Motor neuron (in vitro differentiated cells): Measurements from ENCODE around the gene NOB1. TPM values are rescaled to one million over a fixed set of nuclear protein-coding genes. Genes with fewer than 3 reads are reported as not detected.

Experiments
- ATAC-seq, 8 experiments: fragments of 200-7000 bp; cut with Tn5 transposase; replicated peaks in 6 of 8; 2 replicates each; pipeline ENCODE4 v1.8.0; 2021; ENCODE audit warnings: mild to moderate bottlenecking in 8 of 8, moderate library complexity in 8 of 8
- H3K27ac ChIP-seq, 2 donors: fragments of 250-450 bp; sonication (Bioruptor Pico); 2 replicates each; pipeline ENCODE4 v1.9.0; 2021; ENCODE audit warnings: antibody characterized with exemption in 2 of 2, mild to moderate bottlenecking in 2 of 2, moderate library complexity in 1 of 2
- H3K4me1 ChIP-seq, 2 donors: fragments of 250-450 bp; sonication (Bioruptor Pico); replicated peaks in 1 of 2; 2 replicates each; pipeline ENCODE4 v1.6.1; 2021; ENCODE audit warnings: antibody characterized with exemption in 2 of 2, mild to moderate bottlenecking in 2 of 2, moderate library complexity in 1 of 2
- H3K4me3 ChIP-seq, 5 donors: fragments of 250-450 bp; sonication (Bioruptor Pico); 2 replicates each; pipeline ENCODE4 v1.9.0; 2021; ENCODE audit warnings: antibody characterized with exemption in 5 of 5, mild to moderate bottlenecking in 5 of 5, moderate library complexity in 4 of 5
- WGBS, 10 experiments: fragments of 450-650 bp; shearing (Covaris generic); methylation state at CpG; one replicate each; pipeline ENCODE4 v1.0.0; 2022; 5-methylcytosine and 5-hydroxymethylcytosine counted together
- in situ Hi-C, 9 experiments: fragments of 400-800 bp; cut with MboI; loops; one replicate each; pipeline ENCODE4 v1.15.0; 2021; ENCODE audit warnings: low sequenced_read_pairs in 9 of 9, low pct_unique_long_range_greater_than_20kb in 2 of 9; ENCODE audit not compliant: unreplicated experiment in 9 of 9
- total RNA-seq, 8 experiments: library from RNA; unstranded; fragments of 300-600 nt; gene quantifications; 2 replicates each; pipeline versions ENCODE4 v1.2.3 to v1.2.4, GENCODE V29; 2022

The NOB1 gene
- total RNA-seq, 8 experiments from 2014 or later, result 15.5 to 88.8 (median 35.1) TPM

- H3K4me3 ChIP-seq, result no peak overlapping the region
- no peak for ATAC-seq
- no peak overlapping the region for H3K27ac ChIP-seq
Observed at GRCh38 chr16:69711115-69711740, 43.5 kb downstream of the NOB1 start.

DNA sequence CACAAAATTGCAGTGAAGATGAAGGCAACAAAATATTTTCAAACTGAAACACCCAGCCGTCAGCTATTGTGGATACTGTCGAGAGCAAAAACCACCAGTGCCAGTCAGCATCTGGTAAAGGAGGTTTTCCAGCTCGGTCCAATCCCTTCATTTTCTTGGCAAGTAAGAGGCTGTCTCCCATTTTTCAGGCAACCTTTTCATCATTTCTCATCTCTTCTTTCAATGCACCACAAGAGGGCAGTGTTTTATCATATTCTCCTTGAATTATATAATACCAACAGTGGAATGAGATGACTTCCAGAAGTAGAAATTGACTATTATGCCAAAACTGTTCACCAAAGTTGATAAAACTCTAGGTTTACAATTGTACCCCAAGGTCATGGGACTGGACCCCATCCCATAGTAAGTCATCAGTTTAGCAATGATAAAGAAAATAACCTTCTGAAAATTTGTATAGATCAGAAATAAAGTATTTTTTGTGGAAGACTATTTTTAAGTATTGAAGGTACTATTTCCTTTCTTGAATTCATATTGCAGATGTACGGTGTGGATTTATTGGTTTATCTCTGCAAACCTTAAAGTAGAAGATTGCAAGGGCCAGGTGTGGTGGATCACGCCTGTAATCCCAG is 45.2 kb downstream of the NOB1 start:
- Histone ChIP-seq H3K4me1 (no peaks in the 10 kb centered on the region), H3K27ac (no peak overlapping the region), H3K4me3 (no peak overlapping the region)
- 11 to 100% (median 48%) methylated on average over 1 to 5 of the region's 5 CpGs; no CpG with 5 or more reads in 1 of the 10 experiments for WGBS, 10 experiments
- in situ Hi-C loops, result no loop called here
- peak in 7 of 8 experiments; percentile 24 to 70 (median 42) for ATAC-seq

More at GRCh38 chr16:69711115-69711740, 43.5 kb downstream of the NOB1 start:
- H3K4me1 ChIP-seq, result no peaks in the 10 kb centered on the region
- 71 to 100% (median 83%) methylated on average over 3 to 12 of the region's 12 CpGs; no CpG with 5 or more reads in 2 of the 10 experiments for WGBS, 10 experiments
- in situ Hi-C loops, result no loop called here

GRCh38 chr16:69707920-69708683 is 46.6 kb downstream of the NOB1 start:
- Histone ChIP-seq H3K27ac (no peak overlapping the region), H3K4me3 (no peak overlapping the region), H3K4me1 (no peaks in the 10 kb centered on the region)
- ATAC-seq, result no peak
- WGBS, 10 experiments, result 71 to 98% (median 85%) methylated on average over 1 to 7 of the region's 10 CpGs
- in situ Hi-C loops, result no loop called here

GRCh38 chr16:69706975-69707340 is 47.8 kb downstream of the NOB1 start:
- no peaks in the 10 kb centered on the region for H3K4me1 ChIP-seq
- H3K27ac ChIP-seq, result no peak overlapping the region
- no peak overlapping the region for H3K4me3 ChIP-seq
- WGBS, 10 experiments, result 90 to 100% (median 100%) methylated on average over 1 to 2 of the region's 2 CpGs; no CpG with 5 or more reads in 5 of the 10 experiments
- in situ Hi-C loops, result no loop called here
- ATAC-seq, result no peak

GRCh38 chr16:69706256-69706974 is 48.3 kb downstream of the NOB1 start:
- H3K27ac ChIP-seq, result no peak overlapping the region
- in situ Hi-C loops, result no loop called here
- H3K4me1 ChIP-seq, result no peaks in the 10 kb centered on the region
- 20 to 100% (median 82%) methylated on average over 1 of the region's 1 CpG; no CpG with 5 or more reads in 2 of the 10 experiments for WGBS, 10 experiments
- peak in 1 of 8 experiments; percentile 26 for ATAC-seq
- no peak overlapping the region for H3K4me3 ChIP-seq

GRCh38 chr16:69703638-69704037 is 51.1 kb downstream of the NOB1 start:
- Histone ChIP-seq H3K27ac (no peak overlapping the region), H3K4me1 (no peaks in the 10 kb centered on the region), H3K4me3 (no peak overlapping the region)
- ATAC-seq, result no peak
- 80 to 100% (median 86%) methylated on average over 1 to 2 of the region's 2 CpGs; no CpG with 5 or more reads in 5 of the 10 experiments for WGBS, 10 experiments
- in situ Hi-C loops, result no loop called here

- ATAC-seq, result no peak
- 60 to 100% (median 95%) methylated on average over 1 to 2 of the region's 2 CpGs; no CpG with 5 or more reads in 1 of the 10 experiments for WGBS, 10 experiments
- H3K4me3 ChIP-seq, result no peak overlapping the region
- H3K27ac ChIP-seq, result no peak overlapping the region
- no peaks in the 10 kb centered on the region for H3K4me1 ChIP-seq
- in situ Hi-C loops, result no loop called here
Observed at GRCh38 chr16:69701866-69702265, 52.9 kb downstream of the NOB1 start.

GRCh38 chr16:69701452-69701851 is 53.3 kb downstream of the NOB1 start:
- no peaks in the 10 kb centered on the region for H3K4me1 ChIP-seq
- H3K27ac ChIP-seq, result no peak overlapping the region
- no peak overlapping the region for H3K4me3 ChIP-seq
- ATAC-seq, result peak in 3 of 8 experiments; percentile 25 to 48 (median 42)
- in situ Hi-C loops, result no loop called here

GRCh38 chr16:69699915-69700314 is 54.8 kb downstream of the NOB1 start:
- ATAC-seq, result no peak
- H3K4me1 ChIP-seq, result no peaks in the 10 kb centered on the region
- H3K4me3 ChIP-seq, result no peak overlapping the region
- in situ Hi-C loops, result no loop called here
- no peak overlapping the region for H3K27ac ChIP-seq
- WGBS, 10 experiments, result 80 to 100% (median 88%) methylated on average over 1 of the region's 1 CpG; no CpG with 5 or more reads in 5 of the 10 experiments

DNA sequence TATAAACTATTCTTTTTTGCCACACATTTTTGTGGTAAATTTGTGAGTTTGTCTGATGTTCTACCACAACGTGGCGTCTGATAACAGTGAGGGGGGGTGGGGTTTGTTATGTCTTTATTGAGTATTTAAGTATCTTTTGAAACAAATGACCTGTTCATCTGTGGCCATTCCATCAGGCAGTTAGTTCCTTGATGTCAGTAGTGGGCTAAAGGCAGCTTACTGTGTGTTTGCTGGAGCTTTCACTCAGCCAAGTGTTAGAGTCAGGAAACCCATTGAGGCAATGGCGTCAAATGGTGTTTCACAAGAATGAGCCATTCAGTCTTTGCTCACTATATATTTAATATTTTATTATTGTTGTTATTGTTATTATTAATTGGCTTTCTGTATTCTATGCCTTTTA is 56.3 kb downstream of the NOB1 start:
- Histone ChIP-seq H3K4me1 (no peaks in the 10 kb centered on the region), H3K27ac (no peak overlapping the region), H3K4me3 (no peak overlapping the region)
- 75 to 100% (median 96%) methylated on average over 1 to 3 of the region's 3 CpGs; no CpG with 5 or more reads in 3 of the 10 experiments for WGBS, 10 experiments
- in situ Hi-C loops, result no loop called here
- no peak for ATAC-seq

GRCh38 chr16:69693916-69694315 is 60.8 kb downstream of the NOB1 start:
- ATAC-seq, result no peak
- whole genome bisulfite sequencing, 10 experiments, result 100% methylated on average over 1 to 2 of the region's 2 CpGs; no CpG with 5 or more reads in 5 of the 10 experiments
- H3K4me3 ChIP-seq, result no peak overlapping the region
- in situ Hi-C loops, result no loop called here
- H3K4me1 ChIP-seq, result no peaks in the 10 kb centered on the region
- H3K27ac ChIP-seq, result no peak overlapping the region

- 67 to 100% (median 93%) methylated on average over 1 to 4 of the region's 4 CpGs; no CpG with 5 or more reads in 2 of the 10 experiments for WGBS, 10 experiments
- Histone ChIP-seq H3K4me1 (no peaks in the 10 kb centered on the region), H3K4me3 (no peak overlapping the region), H3K27ac (no peak overlapping the region)
- peak in 2 of 8 experiments; percentile 71 to 83 for ATAC-seq
- in situ Hi-C loops, result no loop called here
Observed at GRCh38 chr16:69691980-69692911, 62.5 kb downstream of the NOB1 start.
